ENCODE data around the gene GRPEL1. TPM values are rescaled to one million over a fixed set of nuclear protein-coding genes. Genes with fewer than 3 reads are reported as not detected.

The GRPEL1 gene
- total RNA-seq, 1 experiment from 2014 or later = 49.9 TPM

DNA sequence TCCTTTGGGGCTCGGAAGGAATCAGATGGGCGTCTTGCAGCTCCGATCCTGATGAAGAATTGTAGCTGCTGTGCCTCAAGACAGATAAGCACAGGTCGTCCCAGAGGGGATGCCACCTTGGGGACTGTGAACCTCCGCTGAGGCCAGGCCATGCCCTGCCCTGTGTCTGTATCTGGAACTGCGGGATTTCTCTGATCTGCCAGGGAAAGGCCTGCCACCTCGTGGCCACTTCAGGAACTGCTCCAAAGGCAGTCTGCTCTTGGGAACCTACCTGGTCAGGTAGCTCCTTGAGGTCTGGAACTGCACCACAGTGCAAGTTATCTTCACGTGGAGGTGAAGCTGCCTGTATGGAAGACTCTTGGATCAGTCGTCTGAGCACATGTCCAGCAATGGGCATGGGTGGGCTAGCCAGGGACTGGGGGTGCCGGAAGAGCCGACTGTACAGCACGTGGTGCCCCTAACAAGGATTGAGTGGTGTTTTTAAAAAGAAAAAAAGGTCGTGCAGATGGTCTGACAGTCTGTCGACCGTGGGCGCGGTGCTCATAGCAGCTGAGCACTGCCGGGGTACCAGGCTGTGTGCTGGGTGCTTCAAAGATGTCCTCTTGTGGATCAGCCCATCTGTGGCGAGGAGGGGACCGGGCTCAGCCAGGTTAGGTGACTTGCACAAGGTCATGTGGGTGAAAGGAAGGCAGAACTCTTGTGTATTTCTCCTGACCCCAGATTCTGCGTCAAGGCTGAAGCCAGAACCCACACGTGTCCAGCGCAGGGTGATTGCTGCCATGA, 3.1 kb upstream of the GRPEL1 start:
- no peak overlapping the region for H3K27ac ChIP-seq
- peaks cover 22% of the 10 kb centered on the region for H3K4me1 ChIP-seq (replicated peaks; ENCODE audit: insufficient read depth)
- ChIA-PET POLR2A (ENCODE audit: unreplicated experiment) (interaction anchor here (0.7 kb wide), 1 partner anchor 96 kb away, joined by 5 read pairs; no protein-coding TSS in a partner anchor), CTCF (interaction anchor here (0.6 to 1.1 kb wide), 6 partner anchors 9 to 728 kb away, joined by 3 to 4 read pairs (median 3); no protein-coding TSS in a partner anchor)
- H3K4me3 ChIP-seq = no peak overlapping the region
- no peaks in the 10 kb centered on the region for H3K36me3 ChIP-seq (ENCODE audit: low read depth)
- TF ChIP-seq, protein P1, sequence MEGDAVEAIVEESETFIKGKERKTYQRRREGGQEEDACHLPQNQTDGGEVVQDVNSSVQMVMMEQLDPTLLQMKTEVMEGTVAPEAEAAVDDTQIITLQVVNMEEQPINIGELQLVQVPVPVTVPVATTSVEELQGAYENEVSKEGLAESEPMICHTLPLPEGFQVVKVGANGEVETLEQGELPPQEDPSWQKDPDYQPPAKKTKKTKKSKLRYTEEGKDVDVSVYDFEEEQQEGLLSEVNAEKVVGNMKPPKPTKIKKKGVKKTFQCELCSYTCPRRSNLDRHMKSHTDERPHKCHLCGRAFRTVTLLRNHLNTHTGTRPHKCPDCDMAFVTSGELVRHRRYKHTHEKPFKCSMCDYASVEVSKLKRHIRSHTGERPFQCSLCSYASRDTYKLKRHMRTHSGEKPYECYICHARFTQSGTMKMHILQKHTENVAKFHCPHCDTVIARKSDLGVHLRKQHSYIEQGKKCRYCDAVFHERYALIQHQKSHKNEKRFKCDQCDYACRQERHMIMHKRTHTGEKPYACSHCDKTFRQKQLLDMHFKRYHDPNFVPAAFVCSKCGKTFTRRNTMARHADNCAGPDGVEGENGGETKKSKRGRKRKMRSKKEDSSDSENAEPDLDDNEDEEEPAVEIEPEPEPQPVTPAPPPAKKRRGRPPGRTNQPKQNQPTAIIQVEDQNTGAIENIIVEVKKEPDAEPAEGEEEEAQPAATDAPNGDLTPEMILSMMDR (conservative IDR thresholded peaks at IDR 0.05) = peak; percentile 88
- no peak for TF ChIP-seq EZH2 (IDR thresholded peaks at IDR 0.05; ENCODE audit: low read depth)
- no peaks in the 10 kb centered on the region for H3K9me3 ChIP-seq (ENCODE audit: insufficient read depth, low read depth)
- peaks cover 19% of the 10 kb centered on the region for H3K79me2 ChIP-seq (ENCODE audit: low read depth)
- no peaks in the 10 kb centered on the region for H3F3A ChIP-seq (ENCODE audit: insufficient read depth, low read depth)
- peaks cover 12% of the 10 kb centered on the region for H4K20me1 ChIP-seq (ENCODE audit: insufficient read depth)
- H3K9me2 ChIP-seq (ENCODE audit: insufficient read depth) = no peaks in the 10 kb centered on the region
- no peaks in the 10 kb centered on the region for H3K27me3 ChIP-seq (ENCODE audit: insufficient read depth, low read depth)
- no peak overlapping the region for H2AFZ ChIP-seq
- H3K4me2 ChIP-seq = no peak overlapping the region
- intact Hi-C loops (cut with micrococcal nuclease; ENCODE audit: unreplicated experiment) = loop anchor here (1.0 to 2.0 kb wide), 3 partner anchors 97 to 350 kb away; partner anchors contain the start of gene TBC1D14
- peak; percentile 78 to 90 for DNase-seq
- BruUV-seq (replicated peaks) = no TSS peak

DNA sequence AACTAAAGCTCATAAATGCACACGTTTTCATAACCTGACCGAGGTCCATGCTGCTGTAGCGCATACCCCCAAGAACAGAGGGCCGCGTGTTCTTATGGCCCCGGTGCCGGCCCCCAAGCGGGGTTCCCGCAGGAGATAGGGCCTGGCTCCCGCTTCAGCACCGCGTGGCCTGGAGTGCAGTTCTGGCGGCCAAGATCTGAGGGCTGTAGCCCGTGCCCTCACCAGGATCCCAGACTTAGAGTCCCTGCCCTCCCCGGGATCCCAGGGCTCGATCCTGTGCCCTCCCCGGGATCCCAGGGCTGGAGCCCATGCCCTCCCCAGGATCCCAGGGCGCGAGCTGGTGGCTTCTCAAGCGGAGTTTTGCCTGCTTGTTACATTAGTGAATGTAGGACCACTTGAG, 1.0 kb upstream of the GRPEL1 start:
- Histone ChIP-seq H2AFZ (peak overlapping the region; percentile 97; the same call in 1 of the 2 replicates), H3K27me3 (ENCODE audit: insufficient read depth, low read depth) (no peaks in the 10 kb centered on the region), H3K79me2 (ENCODE audit: low read depth) (peaks cover 34% of the 10 kb centered on the region), H3K4me3 (peak overlapping the region; percentile 90; the same call in 1 of the 2 replicates), H3K4me2 (peak overlapping the region; percentile 85), H3K27ac (no peak overlapping the region), H3F3A (ENCODE audit: insufficient read depth, low read depth) (no peaks in the 10 kb centered on the region; the same call in 1 of the 2 replicates), H4K20me1 (ENCODE audit: insufficient read depth) (peaks cover 30% of the 10 kb centered on the region), H3K9me2 (ENCODE audit: insufficient read depth) (no peaks in the 10 kb centered on the region), H3K4me1 (replicated peaks; ENCODE audit: insufficient read depth) (peaks cover 13% of the 10 kb centered on the region), H3K9me3 (ENCODE audit: insufficient read depth, low read depth) (no peaks in the 10 kb centered on the region), H3K36me3 (ENCODE audit: low read depth) (peaks cover 2% of the 10 kb centered on the region; the same call in 1 of the 2 replicates)
- TF ChIP-seq EZH2 (IDR thresholded peaks at IDR 0.05; ENCODE audit: low read depth) = no peak
- TF ChIP-seq, protein P1 (conservative IDR thresholded peaks at IDR 0.05) = no peak
- intact Hi-C loops (cut with micrococcal nuclease; ENCODE audit: unreplicated experiment) = loop anchor here (1.0 to 5.0 kb wide), 4 partner anchors 26 to 287 kb away; partner anchors contain the start of genes KIAA0232 and TADA2B
- DNase-seq = no peak
- CTCF ChIA-PET = interaction anchor here (0.7 to 1.9 kb wide), 5 partner anchors 10 to 196 kb away, joined by 3 to 11 read pairs (median 4); no protein-coding TSS in a partner anchor
- POLR2A ChIA-PET (ENCODE audit: unreplicated experiment) = interaction anchor here (0.6 to 1.0 kb wide), 2 partner anchors 125 to 380 kb away, joined by 7 read pairs; no protein-coding TSS in a partner anchor
- no TSS peak for BruUV-seq (replicated peaks)

DNA sequence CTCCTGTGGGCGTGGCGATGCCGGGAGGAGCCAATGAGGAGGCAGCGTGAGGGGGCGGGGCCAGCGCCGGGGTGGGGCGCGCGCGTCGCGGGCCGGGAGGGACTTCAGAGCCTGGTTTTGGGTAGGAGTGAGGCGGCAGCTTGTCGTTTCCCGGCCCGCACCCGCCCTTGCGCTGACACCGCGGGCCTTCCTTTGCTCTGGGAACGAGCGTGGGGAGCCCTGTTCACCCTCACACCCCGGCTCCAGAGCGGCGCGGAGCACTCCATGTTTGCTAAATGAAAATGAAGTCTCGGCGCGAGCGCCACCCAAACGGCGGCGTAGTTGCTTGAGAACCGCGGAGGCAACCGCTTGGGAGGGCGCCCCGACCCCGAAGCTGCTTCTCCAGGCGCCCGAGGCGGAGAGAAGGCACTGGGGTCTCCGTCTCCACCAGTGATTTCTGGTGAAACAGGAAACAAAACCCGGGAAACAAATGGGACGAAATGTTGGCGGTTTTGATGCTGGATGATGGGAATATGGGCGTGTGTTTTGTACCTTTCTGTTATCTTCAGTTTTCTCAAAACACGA, 497 bp upstream of the GRPEL1 start:
- Histone ChIP-seq H4K20me1 (ENCODE audit: insufficient read depth) (peaks cover 34% of the 10 kb centered on the region), H3K27me3 (ENCODE audit: insufficient read depth, low read depth) (no peaks in the 10 kb centered on the region), H2AFZ (peak overlapping the region; percentile 97), H3K79me2 (ENCODE audit: low read depth) (peaks cover 34% of the 10 kb centered on the region), H3K4me3 (peak overlapping the region; percentile 90), H3K4me1 (replicated peaks; ENCODE audit: insufficient read depth) (peaks cover 13% of the 10 kb centered on the region), H3K27ac (0 out of 2 replicates have a peak overlapping the region, but pooled peaks have one; percentile 23), H3K36me3 (ENCODE audit: low read depth) (peaks cover 7% of the 10 kb centered on the region; the same call in 1 of the 2 replicates), H3K9me3 (ENCODE audit: insufficient read depth, low read depth) (no peaks in the 10 kb centered on the region), H3F3A (ENCODE audit: insufficient read depth, low read depth) (no peaks in the 10 kb centered on the region; the same call in 1 of the 2 replicates), H3K4me2 (peak overlapping the region; percentile 85), H3K9me2 (ENCODE audit: insufficient read depth) (no peaks in the 10 kb centered on the region)
- POLR2A ChIA-PET (ENCODE audit: unreplicated experiment) = interaction anchor here (0.6 to 1.0 kb wide), 5 partner anchors 125 to 379 kb away, joined by 3 to 9 read pairs (median 7); no protein-coding TSS in a partner anchor
- no peak for TF ChIP-seq EZH2 (IDR thresholded peaks at IDR 0.05; ENCODE audit: low read depth)
- TF ChIP-seq, protein P1 (conservative IDR thresholded peaks at IDR 0.05) = no peak
- CTCF ChIA-PET = interaction anchor here (1.4 to 1.9 kb wide), 3 partner anchors 94 to 159 kb away, joined by 4 to 9 read pairs (median 6); no protein-coding TSS in a partner anchor
- TSS peak; percentile 97 for BruUV-seq (replicated peaks)
- no peak for DNase-seq
- intact Hi-C loops (cut with micrococcal nuclease; ENCODE audit: unreplicated experiment) = loop anchor here (1.0 to 5.0 kb wide), 4 partner anchors 25 to 286 kb away; partner anchors contain the start of genes KIAA0232 and TADA2B
